Dedifferentiated amniotic fluid mesenchymal stem cell (primary cell): ENCODE measurements around the gene SLIT1.

Experiments used
- DNase-seq: peaks from one replicate; pipeline ENCODE4 v3.0.0-alpha.2; 2016; ENCODE audit errors: extremely low spot score

Gene SLIT1

DNA sequence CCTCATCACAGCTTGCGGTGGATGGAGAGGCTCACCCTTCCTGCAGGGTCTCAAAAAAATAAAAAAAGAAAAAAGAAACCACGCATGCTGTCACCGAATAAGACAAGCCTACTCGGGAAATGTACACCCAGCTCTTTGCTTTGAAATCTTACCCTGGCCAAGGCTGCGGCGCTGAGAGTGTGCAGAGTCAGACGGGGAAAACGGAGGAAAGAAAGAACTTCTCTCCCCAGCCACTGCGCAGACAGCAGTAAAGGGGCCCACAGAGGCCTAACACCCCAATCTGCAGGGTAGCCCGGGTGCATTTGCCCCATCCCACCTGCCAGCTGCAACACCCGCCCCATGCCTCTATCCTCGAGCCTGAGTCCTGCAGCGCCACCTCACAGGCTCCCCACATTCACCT, 14.8 kb downstream of the SLIT1 start:
- no peak for DNase-seq

DNA sequence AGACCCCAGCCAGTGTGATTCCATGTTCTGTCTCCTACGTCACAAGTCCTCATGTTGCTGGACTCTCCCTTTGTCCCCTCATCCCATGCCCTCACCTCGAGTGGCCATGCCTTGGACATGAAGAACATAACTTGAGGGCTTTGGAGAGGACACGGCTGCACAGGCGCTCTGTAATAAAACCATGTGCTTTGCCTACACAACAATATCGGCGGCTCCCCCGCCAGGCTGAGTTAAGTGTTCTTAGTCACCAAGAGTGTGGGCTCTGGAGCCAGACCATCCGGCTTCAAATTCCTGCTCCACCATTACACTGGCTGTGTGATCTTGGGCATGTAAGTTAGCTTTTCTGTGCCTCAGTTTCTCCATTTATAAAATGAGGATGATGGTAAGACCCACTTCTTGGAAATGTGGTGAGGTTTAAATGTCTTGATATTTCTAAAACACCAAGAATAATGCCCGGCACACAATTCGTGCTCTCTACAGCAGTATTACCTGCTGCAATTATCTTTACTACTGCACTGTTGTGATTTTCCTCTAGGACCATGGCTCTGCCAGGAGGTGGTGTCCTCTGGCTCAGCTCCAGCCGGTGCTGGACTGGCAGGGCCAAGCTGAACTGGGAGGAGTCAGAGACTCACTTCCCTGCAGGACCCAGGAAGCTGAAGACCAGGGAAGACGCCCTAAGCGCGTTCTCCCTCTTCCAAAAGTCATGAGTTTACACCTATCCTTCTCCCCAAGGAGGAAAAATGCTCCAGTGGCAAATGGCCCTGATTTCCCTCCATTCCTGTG, 15.7 kb downstream of the SLIT1 start:
- no peak for DNase-seq

DNA sequence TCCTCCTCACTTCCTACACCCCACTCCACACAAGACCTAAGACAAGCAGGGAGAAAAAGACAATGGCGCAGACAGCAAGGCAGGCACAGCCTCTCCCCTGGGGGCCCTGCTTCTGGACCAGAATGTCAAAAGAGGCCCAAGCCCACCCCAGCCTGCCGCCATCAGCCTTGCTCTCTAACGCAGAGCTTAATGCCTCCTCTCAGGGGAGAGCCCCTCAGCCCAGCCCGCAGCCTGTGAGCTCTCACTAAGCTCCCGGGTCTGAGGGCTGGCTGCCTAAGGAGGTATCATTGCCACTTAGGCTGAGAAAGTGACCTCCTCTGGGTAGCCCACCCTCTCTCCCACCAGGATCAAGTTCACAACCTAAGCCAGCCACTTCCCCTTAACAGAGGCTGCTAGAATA, 16.7 kb downstream of the SLIT1 start:
- DNase-seq: no peak

DNA sequence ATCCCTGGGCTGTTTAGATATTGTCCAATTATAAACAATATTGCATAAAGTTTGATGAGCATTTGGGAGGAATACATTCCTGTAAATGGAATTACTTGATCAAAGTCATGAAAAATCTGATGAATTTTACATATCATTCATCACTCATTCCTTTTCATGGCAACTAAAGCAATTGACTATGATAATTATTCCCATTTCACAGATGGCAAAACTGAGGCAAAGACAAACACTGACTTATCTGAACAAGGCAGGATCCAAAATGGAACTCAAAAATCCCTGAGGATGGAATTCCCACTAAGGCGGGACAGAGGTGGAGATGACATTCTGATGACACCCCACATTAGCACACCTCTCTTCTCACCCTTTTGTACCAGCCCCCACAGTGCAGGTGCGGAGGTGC, 17.1 kb downstream of the SLIT1 start:
- no peak for DNase-seq

DNA sequence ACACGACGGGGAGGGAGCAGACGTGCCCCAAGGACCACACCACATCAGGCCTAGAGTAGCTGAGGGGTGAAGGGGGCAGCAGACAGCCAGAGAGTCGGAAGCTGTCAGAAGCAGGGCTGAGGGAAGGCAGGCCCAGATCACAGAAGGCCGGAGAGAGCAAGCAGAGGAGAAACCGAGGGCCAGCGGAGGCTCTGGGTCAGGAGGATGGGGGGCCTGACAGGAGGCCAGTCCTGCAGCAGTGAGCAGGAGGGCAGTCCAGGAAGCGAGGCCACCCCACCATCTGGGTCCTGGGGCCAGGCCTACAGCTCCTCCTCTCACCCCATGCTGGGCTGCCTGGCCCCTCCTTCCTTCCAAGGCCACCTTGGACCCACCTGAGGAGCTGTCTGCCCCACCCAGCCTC, 20.3 kb downstream of the SLIT1 start:
- no peak for DNase-seq

DNA sequence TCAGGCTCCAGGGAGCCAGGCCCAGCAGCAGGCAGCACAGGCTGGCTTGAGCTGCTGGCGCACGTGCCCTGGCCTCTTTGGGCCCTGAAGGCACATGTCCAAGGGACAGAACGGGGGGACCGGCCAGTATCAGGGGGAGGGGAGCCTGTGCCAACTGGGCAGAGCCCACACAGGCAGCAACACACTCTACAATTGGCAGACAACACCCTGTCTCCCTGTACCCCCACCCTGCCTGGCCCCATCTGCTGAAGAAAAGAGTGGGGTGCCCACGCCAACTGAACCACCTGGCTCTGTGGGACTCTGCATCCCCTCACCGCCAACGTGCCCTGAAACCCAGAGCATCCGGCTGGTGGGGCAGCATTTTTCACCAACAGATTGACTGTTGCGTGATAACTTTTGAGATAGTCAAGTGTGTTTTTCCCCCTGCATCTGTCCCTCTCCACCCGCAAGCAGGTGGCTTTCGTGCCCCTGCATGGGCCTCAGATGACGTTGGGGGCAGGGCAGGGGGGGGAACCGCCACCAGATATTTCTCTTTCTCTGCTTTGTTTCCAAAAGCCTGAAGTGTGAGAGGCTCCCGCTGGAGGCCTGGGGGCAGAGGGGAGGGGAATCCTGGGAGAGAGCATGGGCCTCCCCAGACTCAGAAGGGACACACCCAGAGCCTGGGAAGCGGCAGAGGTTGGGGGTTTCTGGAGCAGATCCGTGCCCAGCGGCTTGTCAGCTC, 21.8 kb downstream of the SLIT1 start:
- no peak for DNase-seq

DNA sequence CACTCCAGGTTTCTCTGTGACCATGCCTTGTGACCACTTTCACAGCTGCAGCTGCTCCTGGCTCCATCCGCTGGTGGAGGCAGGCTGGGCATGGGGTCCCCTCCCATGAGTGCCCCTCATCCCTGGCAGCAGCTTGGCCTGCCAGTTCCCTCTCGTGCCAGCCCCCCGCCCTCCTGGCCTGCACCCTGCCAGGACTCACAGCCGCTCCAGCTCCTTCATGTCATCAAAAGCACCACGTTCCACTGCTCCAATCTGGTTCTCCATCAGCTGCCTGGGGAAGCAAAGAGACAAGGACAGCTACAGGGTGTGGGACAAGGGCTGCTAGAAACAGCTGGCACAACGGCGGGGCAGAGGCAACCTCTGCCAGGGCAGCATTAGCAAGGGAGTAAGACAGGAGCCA, 22.6 kb downstream of the SLIT1 start:
- no peak for DNase-seq

DNA sequence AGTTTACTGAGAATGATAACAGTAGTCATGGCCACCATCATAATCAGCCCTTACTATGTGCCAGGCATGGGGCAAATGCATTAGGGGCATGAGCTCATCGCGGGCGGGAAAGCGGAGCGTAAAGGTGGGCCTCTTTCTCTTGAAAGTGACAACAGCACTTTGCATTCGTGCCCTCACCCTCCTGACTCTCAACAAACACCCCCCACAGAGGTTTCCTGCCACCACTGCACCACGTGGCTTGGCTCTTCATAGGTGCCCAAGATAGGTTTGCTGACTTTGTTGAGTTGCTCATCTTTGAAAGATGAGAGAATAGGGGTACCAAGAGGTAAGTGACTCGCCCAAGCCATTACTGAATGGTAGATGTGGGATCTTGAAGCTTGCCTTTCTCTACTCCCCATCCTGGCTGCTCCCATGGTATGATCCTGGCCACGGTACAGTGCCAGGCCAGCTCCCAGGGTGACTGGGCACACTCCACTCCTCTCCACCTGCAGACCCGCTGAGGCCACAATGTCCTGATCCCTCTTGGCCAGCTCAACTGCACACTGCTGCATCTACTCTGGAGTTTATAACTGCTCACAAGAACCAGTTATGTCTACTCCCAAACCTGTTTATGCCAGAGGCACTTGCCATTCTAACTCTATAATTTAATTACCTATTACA, 26.0 kb downstream of the SLIT1 start:
- no peak for DNase-seq

DNA sequence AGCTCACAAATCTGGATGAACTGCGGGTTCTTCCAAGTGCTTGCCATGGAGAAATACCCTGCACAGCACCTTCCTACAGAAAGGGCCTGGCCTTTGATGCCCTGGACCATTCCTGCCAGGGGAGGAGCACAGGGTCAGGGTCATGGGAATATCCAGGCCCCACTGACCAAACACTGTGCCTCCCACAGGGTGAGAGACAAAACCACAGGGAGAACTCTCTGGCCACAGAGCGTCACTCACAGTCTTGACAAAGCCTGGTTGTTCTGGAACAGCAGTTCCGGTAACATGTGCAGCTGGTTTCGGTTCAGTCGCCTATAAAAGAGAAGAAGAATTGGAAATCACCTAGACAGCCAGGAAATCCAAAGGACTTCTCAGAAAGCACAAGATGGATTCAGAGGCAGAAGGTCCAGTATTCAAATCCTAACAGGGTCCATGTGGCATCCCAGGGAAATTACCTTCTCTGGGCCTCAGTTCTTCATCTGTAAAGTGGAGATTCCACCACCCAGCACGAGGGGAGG, 28.1 kb downstream of the SLIT1 start:
- DNase-seq: no peak

DNA sequence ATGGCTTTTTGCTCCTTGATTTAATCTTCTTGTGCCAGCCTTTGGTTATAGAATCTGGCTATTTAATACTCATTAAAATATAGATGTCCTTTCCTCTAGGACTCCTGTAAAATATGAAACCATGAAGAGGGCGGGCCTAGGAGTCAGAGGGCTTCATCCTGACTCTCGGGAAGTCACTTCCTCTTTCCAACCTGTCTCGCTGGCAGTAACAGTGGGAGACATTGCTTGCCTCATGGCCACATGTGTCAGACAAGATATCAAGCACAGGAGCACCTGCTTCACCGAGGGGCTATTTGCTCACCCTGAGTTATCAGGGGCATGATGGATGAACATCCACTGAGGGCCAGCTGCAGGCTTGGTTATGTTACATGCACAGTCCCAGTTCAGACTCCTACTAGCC, 31.0 kb downstream of the SLIT1 start:
- no peak for DNase-seq

DNA sequence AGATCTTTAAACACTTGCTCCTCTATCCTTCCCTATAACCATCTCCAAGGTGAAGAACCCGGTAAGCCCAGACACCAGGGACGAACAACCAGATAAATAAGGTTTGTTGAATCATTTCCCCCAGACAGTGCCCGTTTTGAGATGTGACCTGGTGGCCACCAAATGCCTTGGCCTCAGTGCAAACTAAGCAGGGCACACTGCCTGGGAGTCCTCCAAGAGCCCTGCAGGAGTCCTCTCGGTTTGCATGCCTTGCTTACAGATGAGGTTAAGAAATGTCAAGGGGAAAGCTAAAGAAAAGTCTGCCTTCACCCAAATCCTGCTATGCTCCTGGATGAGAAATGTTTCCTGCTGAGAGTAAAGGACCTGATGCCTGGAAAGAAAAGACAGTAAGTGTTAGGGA, 31.6 kb downstream of the SLIT1 start:
- no peak for DNase-seq

DNA sequence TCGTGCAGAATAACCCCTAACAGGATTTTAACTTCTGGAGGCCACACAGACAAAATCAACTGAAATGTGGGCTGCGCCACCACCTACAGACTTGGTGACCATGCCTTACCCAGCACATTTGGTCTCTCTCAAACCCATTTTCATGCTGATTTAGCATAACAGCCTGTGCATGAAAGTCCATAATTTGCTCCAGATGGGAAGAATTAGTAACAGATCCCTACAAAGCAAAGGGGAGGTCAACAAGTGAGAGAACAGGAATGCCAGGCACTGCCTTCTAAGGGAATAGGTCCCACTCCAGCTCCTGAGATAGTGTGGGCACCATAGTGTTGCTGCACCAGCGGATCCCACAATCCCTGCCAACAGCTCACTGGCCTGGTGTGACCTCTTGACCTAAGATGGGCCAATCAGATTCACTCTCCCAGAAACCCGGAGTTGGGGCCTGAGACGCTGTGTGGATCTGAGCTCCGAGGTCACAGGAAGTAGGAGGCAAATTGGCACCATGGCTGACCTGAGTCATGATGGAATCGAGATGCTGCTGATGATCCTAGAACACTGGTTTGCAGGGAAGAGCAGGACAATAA, 32.4 kb downstream of the SLIT1 start:
- DNase-seq: no peak

DNA sequence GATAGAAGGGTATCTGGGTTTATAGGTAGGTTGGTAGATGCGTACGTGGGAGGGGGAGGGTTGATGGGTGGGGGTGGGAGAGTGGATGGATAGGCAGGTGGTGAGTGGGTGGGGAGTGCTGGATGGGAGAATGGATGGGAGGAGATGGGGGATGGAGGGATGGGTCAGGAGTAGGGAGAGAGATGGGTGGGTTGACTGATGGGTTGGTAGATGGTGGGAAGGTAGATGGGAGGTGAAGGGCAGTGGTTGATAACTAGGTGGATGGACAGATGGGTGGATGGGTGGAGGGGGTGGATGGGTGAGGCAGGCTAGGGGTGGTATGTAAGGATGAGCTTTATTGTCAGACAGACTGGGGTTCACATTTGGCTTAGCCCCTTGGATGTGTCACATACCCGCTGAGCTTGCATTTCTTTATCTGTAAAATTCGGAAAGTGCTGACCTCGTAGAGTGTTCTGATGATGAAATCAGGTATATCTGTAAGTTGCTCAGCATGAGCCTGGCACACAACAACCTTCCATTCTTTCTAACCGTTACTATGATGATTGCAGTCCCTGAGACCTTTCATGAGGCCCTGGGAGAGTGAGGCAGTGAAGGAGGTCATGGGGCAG, 34.3 kb downstream of the SLIT1 start:
- DNase-seq: no peak

DNA sequence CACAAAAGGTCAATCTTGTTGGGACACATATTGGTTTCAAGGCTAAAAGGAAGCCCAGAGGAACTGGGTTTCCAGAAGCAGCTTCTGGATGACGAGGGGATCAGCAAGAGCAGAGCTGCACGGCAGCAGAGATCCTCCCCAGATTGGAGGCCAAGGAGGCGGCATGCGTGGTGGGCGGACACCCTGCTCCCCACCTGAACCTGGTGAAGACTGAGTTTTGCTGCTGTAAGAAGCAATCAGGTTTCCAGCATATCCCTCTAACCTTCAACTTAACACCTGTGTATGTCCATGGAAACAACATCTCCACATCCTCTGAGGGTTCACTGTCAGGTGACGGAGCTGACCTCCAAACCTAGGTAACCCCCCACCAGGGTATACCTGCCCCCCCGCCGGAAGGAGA, 35.1 kb downstream of the SLIT1 start:
- DNase-seq: no peak

DNA sequence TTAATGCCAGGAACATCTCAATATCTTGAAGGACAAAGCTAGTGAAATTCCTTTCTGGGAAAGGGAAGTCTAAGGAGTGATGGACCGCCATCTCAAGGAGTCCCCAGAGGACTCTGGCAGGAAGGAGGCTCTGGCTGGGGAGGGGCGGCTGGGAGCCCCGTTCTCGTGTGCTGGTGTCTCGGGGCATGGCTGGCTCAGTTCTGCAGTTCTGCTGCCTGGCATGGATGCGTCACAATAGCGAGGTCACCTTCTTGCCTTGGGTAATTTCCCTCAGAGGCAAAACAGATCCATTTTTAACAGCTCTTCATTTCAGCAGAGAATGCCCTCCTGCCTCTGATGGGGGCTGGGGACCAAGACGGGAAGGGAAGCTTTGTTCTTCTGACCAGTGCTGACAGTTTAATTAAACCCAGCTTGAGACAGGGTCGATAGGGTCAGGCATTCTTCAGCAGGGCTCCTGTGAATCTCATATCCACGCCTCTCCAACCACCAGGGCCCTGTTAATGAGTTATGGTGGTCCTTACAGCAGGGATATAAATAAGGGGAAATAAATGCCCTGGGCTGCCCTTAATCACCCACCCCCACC, 35.7 kb downstream of the SLIT1 start:
- no peak for DNase-seq

DNA sequence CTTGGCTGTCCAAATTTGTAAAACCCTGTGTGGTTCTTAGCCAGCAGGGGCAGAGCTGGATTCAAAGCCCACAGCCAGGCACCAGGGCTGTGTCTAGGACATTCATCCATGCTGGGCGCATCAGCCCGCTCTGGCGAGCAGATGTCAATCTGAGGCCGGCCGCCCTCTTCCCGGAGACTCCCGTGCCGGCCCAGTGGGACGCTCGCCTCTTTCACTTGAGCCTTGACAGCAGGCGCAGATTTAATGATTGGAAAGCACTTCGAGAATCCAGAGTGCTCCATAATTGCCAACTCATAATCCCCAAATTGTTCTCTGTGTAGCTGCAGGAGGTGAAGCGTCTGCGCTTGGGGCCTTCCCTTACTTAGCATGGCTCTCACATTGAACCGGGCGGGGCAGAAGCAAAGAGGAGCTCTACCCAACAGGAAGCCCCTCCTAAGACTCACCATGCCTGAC, 36.7 kb downstream of the SLIT1 start:
- DNase-seq: no peak

DNA sequence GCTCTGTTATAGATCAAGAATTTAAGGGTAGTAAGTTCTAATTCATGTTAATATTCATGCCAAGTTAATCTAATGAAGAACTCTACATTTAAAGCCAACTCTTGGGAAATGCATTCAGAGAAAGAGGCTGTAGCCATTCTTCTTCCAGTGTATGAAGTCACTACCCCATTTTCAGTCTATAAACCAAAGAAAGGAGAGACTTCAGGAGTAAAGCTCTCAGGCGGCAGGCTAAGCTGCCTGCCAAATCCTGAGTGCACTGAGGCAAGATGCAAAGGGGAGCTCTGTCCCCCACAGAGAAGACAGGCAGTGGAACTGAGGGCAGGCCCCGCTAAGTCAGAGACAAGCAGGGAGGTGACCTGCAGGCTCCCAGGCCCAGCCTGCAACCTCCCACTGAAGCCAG, 41.5 kb downstream of the SLIT1 start:
- no peak for DNase-seq

DNA sequence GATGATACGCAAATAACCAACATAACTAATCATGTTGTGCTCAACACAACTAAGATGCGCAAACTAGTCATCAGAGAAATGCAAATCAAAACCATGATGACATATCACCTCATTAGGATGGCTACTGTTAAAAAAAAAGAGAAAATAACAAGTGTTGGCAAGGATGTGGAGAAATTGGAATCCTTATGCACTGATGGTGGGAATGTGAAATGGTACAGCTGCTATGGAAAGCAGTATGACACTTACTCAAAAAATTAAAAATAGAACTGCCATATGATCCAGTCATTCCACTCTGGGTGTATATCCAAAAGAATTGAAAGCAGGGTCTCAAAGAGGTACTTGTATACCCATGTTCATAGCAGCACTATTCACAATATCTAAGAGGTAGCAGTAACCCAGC, 42.9 kb downstream of the SLIT1 start:
- no peak for DNase-seq

DNA sequence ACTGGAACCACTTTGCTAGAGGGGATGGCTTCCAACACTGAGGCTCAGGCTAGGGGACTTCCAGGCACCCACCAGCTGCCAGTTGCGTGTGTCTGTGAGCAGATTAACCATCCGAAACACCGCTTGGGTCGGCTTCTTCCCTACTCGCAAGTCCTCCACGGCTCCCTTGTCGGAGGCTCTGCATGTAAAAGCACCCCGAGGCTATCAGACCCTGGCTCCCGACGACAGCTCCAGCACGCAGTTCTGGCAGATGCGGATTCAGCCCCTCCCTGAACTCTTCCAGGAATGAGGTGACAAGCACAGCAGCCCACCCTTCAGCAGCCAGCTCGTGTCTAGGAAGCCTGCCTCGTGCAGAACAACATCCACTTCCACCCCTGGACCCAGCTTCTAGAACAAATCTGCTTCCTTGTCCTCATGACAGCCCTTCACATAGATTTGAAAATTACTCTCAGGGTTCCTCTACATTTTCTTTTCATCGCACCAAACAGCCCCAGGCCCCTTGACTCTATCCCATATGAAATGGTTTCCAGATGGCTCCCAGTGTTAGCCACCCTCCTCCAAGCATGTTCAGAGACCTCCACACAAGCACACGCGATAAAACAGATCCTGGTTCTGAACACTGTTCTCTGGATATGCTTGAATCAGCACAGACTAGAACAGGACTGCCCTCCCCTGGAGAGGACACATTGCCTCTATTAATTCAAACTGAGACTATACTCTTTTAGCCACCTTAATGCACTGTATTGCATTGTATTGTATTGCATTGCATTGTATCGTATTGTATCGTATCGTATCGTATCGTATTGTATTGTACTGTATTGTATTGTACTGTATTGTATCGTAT, 44.6 kb downstream of the SLIT1 start:
- DNase-seq: no peak

DNA sequence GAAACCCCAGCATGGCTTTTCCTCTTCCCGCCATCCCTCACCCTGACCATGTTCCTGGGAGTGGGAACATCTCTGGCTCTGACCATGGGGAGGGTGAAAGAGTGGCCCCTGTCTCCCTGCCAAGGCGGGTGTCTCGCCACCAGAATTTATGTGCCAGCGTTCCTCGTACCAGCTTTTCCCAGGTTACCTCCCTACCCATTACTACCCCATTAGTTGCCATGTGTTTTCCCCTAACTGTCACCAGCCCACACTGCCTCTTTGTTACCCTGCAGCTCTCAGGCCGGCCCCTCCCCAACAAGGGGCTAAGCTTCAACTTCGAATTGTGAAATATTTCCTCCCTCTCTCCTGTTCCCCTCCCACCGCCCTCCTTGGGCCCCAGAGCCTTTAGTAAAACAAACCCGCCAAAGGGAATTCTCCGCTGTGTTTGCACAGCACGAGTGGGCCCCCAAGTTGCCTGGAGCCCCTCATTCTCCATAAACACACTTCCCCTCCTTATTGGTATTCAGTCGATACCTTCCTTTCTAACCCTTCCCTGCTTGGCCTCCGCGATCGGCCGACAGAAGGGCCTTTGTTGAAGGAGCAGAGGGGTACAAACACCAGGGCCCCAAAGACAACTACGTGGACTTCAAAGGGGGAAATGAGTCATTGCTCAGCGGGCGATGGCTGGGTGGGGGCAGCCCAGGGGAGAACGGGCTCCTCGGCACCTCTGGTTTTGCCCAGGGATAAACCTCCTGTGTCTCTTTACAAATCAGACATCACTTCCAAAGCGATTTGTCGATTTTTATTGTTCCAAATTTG, 45.5 kb downstream of the SLIT1 start:
- no peak for DNase-seq
